Liver (tissue), 9 donors: ENCODE measurements around the gene SLC35F4. TPM values are rescaled to one million over a fixed set of nuclear protein-coding genes. Genes with fewer than 3 reads are reported as not detected.

Experiments
- DNase-seq: peaks from one replicate; pipeline ENCODE4 v3.0.0-alpha.2; 2017; ENCODE audit warnings: low spot score
- H3K27ac ChIP-seq, 2 donors: one replicate each; pipeline ENCODE4 v1.7.0; 2013; ENCODE audit warnings: inconsistent platforms in 2 of 2, low read length in 2 of 2, control low read depth in 1 of 2, low read depth in 1 of 2, mild to moderate bottlenecking in 1 of 2
- H3K27me3 ChIP-seq, 4 donors: one replicate each; pipeline versions ENCODE4 v1.6.1 to v1.7.0; 2013; ENCODE audit warnings: low read length in 3 of 4, inconsistent platforms in 1 of 4, mild to moderate bottlenecking in 1 of 4, moderate library complexity in 1 of 4; ENCODE audit not compliant: control insufficient read depth in 4 of 4, insufficient read depth in 4 of 4
- H3K36me3 ChIP-seq, 4 donors: one replicate each; pipeline versions ENCODE4 v1.6.1 to v1.7.0; 2013; ENCODE audit warnings: low read length in 3 of 4, mild to moderate bottlenecking in 3 of 4, low read depth in 1 of 4, moderate library complexity in 1 of 4; ENCODE audit not compliant: control insufficient read depth in 4 of 4, insufficient read depth in 3 of 4
- H3K4me1 ChIP-seq, 4 donors: one replicate each; pipeline versions ENCODE4 v1.6.1 to v1.7.0; 2013; ENCODE audit warnings: low read length in 3 of 4, mild to moderate bottlenecking in 3 of 4, moderate library complexity in 1 of 4; ENCODE audit not compliant: control insufficient read depth in 4 of 4, insufficient read depth in 4 of 4
- H3K4me3 ChIP-seq, 3 donors: one replicate each; pipeline versions ENCODE4 v1.6.1 to v1.7.0; 2013; ENCODE audit warnings: low read length in 3 of 3, control low read depth in 1 of 3, low read depth in 1 of 3, mild to moderate bottlenecking in 1 of 3
- H3K9ac ChIP-seq, 2 donors: one replicate each; pipeline ENCODE4 v1.7.0; 2013; ENCODE audit warnings: low read length in 2 of 2, mild to moderate bottlenecking in 2 of 2, moderate library complexity in 2 of 2, control low read depth in 1 of 2, low read depth in 1 of 2
- H3K9me3 ChIP-seq, 4 donors: one replicate each; pipeline versions ENCODE4 v1.6.1 to v1.7.0; 2013; ENCODE audit warnings: low read length in 3 of 4; ENCODE audit not compliant: control insufficient read depth in 4 of 4
- ATF3 ChIP-seq: IDR thresholded peaks from 2 replicates; pipeline ENCODE4 v1.6.1; 2016; ENCODE audit warnings: antibody characterized with exemption
- EGR1 ChIP-seq, 2 donors: IDR thresholded peaks; 2 replicates each; pipeline ENCODE4 v1.6.1; 2016 to 2018; ENCODE audit warnings: antibody characterized with exemption in 2 of 2, low read depth in 2 of 2
- FOXA1 ChIP-seq: IDR thresholded peaks from 2 replicates; pipeline ENCODE4 v1.6.1; 2016; ENCODE audit warnings: antibody characterized with exemption
- FOXA2 ChIP-seq: IDR thresholded peaks from 2 replicates; pipeline ENCODE4 v1.6.1; 2016; ENCODE audit warnings: antibody characterized with exemption
- GABPA ChIP-seq, 2 donors: IDR thresholded peaks in 1 of 2; conservative IDR thresholded peaks in 1 of 2; 2 replicates each; pipeline ENCODE4 v1.6.1; 2016; ENCODE audit warnings: antibody characterized with exemption in 2 of 2, mild to moderate bottlenecking in 1 of 2, moderate library complexity in 1 of 2
- HNF4A ChIP-seq, 2 donors: conservative IDR thresholded peaks; 2 replicates each; pipeline ENCODE4 v1.6.1; 2016; ENCODE audit warnings: antibody characterized with exemption in 2 of 2, mild to moderate bottlenecking in 2 of 2
- HNF4G ChIP-seq: IDR thresholded peaks from 2 replicates; pipeline ENCODE4 v1.6.1; 2016; ENCODE audit warnings: antibody characterized with exemption
- JUND ChIP-seq, 2 donors: IDR thresholded peaks; 2 replicates each; pipeline ENCODE4 v1.6.1; 2016; ENCODE audit warnings: antibody characterized with exemption in 2 of 2
- MAX ChIP-seq: IDR thresholded peaks from 2 replicates; pipeline ENCODE4 v1.6.1; 2016; ENCODE audit warnings: antibody characterized with exemption
- NR2F2 ChIP-seq: IDR thresholded peaks from 2 replicates; pipeline ENCODE4 v1.6.1; 2016; ENCODE audit warnings: antibody characterized with exemption
- RAD21 ChIP-seq, 2 donors: IDR thresholded peaks; 2 replicates each; pipeline ENCODE4 v1.6.1; 2016; ENCODE audit warnings: antibody characterized with exemption in 2 of 2, mild to moderate bottlenecking in 2 of 2
- REST ChIP-seq: IDR thresholded peaks from 2 replicates; pipeline ENCODE4 v1.6.1; 2016; ENCODE audit warnings: antibody characterized with exemption, mild to moderate bottlenecking
- SP1 ChIP-seq: IDR thresholded peaks from 2 replicates; pipeline ENCODE4 v1.6.1; 2018; ENCODE audit warnings: antibody characterized with exemption, mild to moderate bottlenecking
- TAF1 ChIP-seq: conservative IDR thresholded peaks from 2 replicates; pipeline ENCODE4 v1.6.1; 2016; ENCODE audit warnings: antibody characterized with exemption, mild to moderate bottlenecking
- ZBTB33 ChIP-seq: IDR thresholded peaks from 2 replicates; pipeline ENCODE4 v1.6.1; 2016; ENCODE audit warnings: antibody characterized with exemption
- WGBS: extraction: QIAGEN DNeasy Blood & Tissue Kit; methylation state at CpG from one replicate; pipeline ENCODE4 v1.1.7; 2013; 5-methylcytosine and 5-hydroxymethylcytosine counted together
- polyA plus RNA-seq, 2 donors: library from polyadenylated mRNA; stranded (reverse) in 1 of 2; unstranded in 1 of 2; fragments of 200-250 nt in 1 of 2; fragments of >200 nt in 1 of 2; fragmentation: Nextera tagmentation in 1 of 2; extraction: Ambion mirVana in 1 of 2; gene quantifications; one replicate each; pipeline versions ENCODE4 v1.2.1 to v1.2.3, GENCODE V29; 2013 to 2015
- total RNA-seq, 2 donors: library from RNA; depleted of rRNA; stranded (reverse); fragments of >200 nt; gene quantifications; one replicate each; pipeline ENCODE4 v1.2.3, GENCODE V29; 2014
- donor health status: healthy.
- donor health status: healthy.
- donor health status: healthy.
- donor health status: healthy.
- donor health status: healthy.

Gene SLC35F4
- total and polyA plus RNA-seq, 4 donors: not detected

GRCh38 chr14:57797160-57797559 lies 68.7 kb downstream of the SLC35F4 start (continued):
- TF ChIP-seq EGR1 (IDR thresholded peaks at IDR 0.05; ENCODE audit: low read depth in 2 of 2) (no peak), SP1 (no peak)

- no peaks in the 10 kb centered on the region for H3K4me1 ChIP-seq
- no peak overlapping the region for H3K9ac ChIP-seq
- H3K27ac ChIP-seq: no peak overlapping the region
- TF ChIP-seq HNF4G (no peak), JUND (IDR thresholded peaks at IDR 0.05) (no peak), HNF4A (conservative IDR thresholded peaks at IDR 0.05) (no peak)
- DNase-seq: no peak
- H3K4me3 ChIP-seq: no peak overlapping the region
- no peaks in the 10 kb centered on the region for H3K27me3 ChIP-seq
- peaks cover 0 to 4% (median 0%) of the 10 kb centered on the region in 4 donors for H3K9me3 ChIP-seq
- H3K36me3 ChIP-seq: no peaks in the 10 kb centered on the region
Observed at GRCh38 chr14:57796556-57796955, 69.3 kb downstream of the SLC35F4 start.

GRCh38 chr14:57785058-57785457 lies 80.8 kb downstream of the SLC35F4 start:
- WGBS: 51% methylated on average over 3 of the region's 3 CpGs
- Histone ChIP-seq H3K9ac (no peak overlapping the region), H3K27me3 (no peaks in the 10 kb centered on the region), H3K4me3 (no peak overlapping the region), H3K9me3 (no peaks in the 10 kb centered on the region), H3K4me1 (no peaks in the 10 kb centered on the region), H3K36me3 (no peaks in the 10 kb centered on the region), H3K27ac (no peak overlapping the region)
- no peak for DNase-seq
- no peak for TF ChIP-seq REST
- TF ChIP-seq TAF1: no peak
- TF ChIP-seq NR2F2: no peak
- no peak for TF ChIP-seq GABPA (IDR thresholded peaks at IDR 0.05 in 1 of 2, conservative IDR thresholded peaks at IDR 0.05 in 1 of 2)
- no peak for TF ChIP-seq FOXA1
- no peak for TF ChIP-seq HNF4G
- no peak for TF ChIP-seq RAD21 (IDR thresholded peaks at IDR 0.05)
- no peak for TF ChIP-seq SP1
- no peak for TF ChIP-seq MAX
- TF ChIP-seq ZBTB33: no peak
- no peak for TF ChIP-seq FOXA2
- no peak for TF ChIP-seq ATF3
